Retinal pigment epithelial cell (primary cell): Measurements from ENCODE around the gene LARGE1.

Experiments
- DNase-seq: peaks from one replicate; pipeline ENCODE4 v3.0.0-alpha.2; 2010; ENCODE audit warnings: low read depth
- H3K4me3 ChIP-seq: 2 replicates; pipeline ENCODE4 v1.5.1; 2011; ENCODE audit warnings: mild to moderate bottlenecking, low read length, control low read depth, moderate library complexity
- TF ChIP-seq, protein P1 (sequence below): conservative IDR thresholded peaks from 2 replicates; pipeline ENCODE4 v1.5.1; 2011; ENCODE audit warnings: low read depth, low read length, control low read depth, inconsistent platforms

LARGE1 gene

DNA sequence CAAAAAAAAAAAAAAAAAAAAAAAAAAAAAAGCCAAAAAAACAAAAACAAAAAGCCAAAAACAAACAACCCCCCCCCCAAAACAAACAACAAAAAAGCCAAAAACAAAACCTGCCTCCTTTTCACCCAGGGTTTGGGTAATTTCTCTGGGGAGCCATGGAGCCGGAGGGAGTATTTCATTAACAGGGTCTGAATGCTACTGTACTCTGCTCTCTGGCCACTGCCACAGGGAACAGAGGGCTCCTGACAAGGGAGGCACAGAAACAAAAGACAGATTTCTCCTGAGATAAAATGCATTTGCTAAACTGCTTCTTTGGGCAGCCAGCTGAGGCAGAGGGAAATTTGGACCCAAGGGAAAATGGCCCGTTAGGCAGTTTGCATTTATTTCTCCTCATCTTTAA is 596.0 kb downstream of the LARGE1 start:
- DNase-seq: no peak
- H3K4me3 ChIP-seq: no peak overlapping the region

DNA sequence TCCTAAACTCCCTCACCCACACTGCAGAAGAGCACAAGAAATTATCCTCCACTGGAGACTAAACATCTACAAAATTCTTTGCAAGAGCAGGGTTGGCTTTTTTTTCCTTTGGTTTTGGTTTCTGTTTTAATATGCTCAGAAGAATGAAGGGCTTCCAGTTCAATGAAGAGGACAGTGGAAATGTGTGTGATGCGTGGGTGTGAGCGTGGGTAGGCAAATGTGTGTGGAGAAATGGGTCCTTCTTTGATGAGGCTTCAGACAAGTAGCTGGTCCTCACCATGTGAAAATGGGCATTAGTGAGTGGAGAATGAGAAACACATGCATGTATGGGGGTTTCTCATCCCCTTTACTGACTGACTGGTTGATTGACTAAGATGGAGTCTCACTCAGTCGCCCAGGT is 598.8 kb downstream of the LARGE1 start:
- no peak for DNase-seq
- TF ChIP-seq, protein P1, sequence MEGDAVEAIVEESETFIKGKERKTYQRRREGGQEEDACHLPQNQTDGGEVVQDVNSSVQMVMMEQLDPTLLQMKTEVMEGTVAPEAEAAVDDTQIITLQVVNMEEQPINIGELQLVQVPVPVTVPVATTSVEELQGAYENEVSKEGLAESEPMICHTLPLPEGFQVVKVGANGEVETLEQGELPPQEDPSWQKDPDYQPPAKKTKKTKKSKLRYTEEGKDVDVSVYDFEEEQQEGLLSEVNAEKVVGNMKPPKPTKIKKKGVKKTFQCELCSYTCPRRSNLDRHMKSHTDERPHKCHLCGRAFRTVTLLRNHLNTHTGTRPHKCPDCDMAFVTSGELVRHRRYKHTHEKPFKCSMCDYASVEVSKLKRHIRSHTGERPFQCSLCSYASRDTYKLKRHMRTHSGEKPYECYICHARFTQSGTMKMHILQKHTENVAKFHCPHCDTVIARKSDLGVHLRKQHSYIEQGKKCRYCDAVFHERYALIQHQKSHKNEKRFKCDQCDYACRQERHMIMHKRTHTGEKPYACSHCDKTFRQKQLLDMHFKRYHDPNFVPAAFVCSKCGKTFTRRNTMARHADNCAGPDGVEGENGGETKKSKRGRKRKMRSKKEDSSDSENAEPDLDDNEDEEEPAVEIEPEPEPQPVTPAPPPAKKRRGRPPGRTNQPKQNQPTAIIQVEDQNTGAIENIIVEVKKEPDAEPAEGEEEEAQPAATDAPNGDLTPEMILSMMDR: no peak
- no peak overlapping the region for H3K4me3 ChIP-seq

More for the DNA sequence above, 596.0 kb downstream of the LARGE1 start:
- TF ChIP-seq, protein P1: no peak

DNA sequence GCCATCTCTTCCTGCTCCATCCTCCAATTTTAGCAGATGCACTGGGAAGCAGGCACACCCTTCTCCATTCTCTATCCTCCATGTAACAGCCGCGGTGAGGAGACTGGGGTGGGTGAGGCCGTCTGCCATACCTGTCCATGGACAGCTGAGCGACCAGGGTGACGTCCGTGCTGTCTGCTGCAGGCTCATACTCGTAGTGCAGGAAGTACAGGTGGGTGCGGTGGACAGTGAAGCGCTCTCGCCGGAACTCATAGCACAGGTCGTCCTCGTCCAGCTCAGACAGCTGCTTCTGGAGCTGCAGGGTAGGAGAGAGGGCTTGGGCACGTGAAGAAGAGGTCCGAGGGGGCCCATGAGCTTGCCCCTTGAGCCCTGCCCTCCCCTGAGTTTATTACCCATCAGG is 604.3 kb downstream of the LARGE1 start:
- no peak for DNase-seq
- TF ChIP-seq, protein P1: no peak
- no peak overlapping the region for H3K4me3 ChIP-seq

- H3K4me3 ChIP-seq: no peak overlapping the region
- DNase-seq: no peak
- TF ChIP-seq, protein P1: no peak
Measured at GRCh38 chr22:33315117-33315516, 605.2 kb downstream of the LARGE1 start.

DNA sequence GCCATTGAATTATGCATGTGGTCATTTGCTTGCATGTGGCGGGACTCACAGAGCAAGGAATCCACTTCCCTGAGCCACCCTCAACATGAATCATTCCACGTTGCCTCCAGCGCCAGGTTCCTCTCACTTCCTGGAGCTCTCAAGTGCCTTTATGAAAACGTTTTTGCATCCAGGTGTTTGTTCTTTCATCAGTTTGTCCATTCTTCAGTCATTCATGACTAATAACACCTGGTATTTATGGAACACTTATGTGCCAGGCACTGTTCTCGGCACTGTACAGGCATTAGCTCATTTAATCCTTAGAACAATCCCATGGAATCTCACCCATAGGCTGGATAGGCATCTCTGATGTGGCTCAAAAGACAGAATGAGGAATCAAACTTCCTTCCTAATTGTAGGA is 606.0 kb downstream of the LARGE1 start:
- DNase-seq: no peak
- TF ChIP-seq, protein P1: no peak
- H3K4me3 ChIP-seq: no peak overlapping the region

DNA sequence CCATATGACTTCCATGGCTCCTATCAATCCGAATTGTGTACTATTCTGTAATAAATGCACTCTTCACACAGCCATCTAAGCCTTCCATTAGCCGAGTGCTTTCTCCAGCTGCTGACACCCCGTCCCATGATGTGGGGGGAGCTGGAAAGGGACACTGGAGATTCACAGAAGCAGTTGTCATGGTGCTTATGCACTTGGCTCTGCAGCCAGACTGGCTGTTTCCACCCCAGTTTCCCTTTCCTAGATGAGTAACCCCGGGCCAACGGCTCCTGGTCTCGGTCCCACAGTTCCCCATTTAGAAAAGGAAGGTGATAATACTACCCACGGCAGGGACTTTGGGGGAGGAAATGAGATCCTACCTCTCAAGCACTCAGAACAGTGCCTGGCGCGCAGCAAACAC is 617.2 kb downstream of the LARGE1 start:
- H3K4me3 ChIP-seq: no peak overlapping the region
- TF ChIP-seq, protein P1: no peak
- no peak for DNase-seq

DNA sequence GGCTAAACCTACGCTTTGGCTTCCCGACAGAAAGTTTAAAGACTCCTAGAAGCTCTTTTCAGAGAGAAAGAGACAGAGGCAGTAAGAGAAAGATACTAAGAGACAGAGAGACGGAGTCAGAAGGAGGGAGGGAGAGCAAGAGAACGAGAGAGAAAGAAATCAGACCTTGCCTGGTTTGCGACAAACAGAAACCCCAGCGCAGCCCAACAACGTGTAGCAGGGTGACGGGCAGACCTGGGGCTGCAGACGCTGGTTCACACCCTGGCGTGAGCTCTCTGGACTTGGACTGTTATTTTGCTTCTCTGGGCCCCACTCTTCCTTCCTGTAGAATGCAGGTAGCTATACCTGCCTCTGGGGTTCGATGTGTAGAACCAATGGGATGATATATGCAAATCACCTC is 617.7 kb downstream of the LARGE1 start:
- H3K4me3 ChIP-seq: no peak overlapping the region
- no peak for DNase-seq
- TF ChIP-seq, protein P1: no peak
